ENCODE measurements around the gene SYT12. TPM values are rescaled to one million over a fixed set of nuclear protein-coding genes. Genes with fewer than 3 reads are reported as not detected.
"Not testable (repeated sequence)": the region's sequence is repeated elsewhere in the genome, so short reads cannot be mapped to it uniquely, and the experiment has no call there.

Gene SYT12
- total RNA-seq, 2 donors from 2014 or later = 3.2 to 16.9 TPM

- Histone ChIP-seq H3K4me1 (ENCODE audit: control insufficient read depth in 1 of 2, low read depth in 2 of 2) (peaks cover 0 to 8% of the 10 kb centered on the region in 2 donors), H3K4me3 (no peak overlapping the region), H3K27ac (no peak overlapping the region), H3K27me3 (replicated peaks; ENCODE audit: insufficient read depth) (no peaks in the 10 kb centered on the region), H3K36me3 (no peaks in the 10 kb centered on the region), H3K9me3 (no peaks in the 10 kb centered on the region)
- DNase-seq (ENCODE audit: low spot score) (no peak), ATAC-seq (ENCODE audit: insufficient number of reproducible peaks, low FRiP score, low read depth) (no peak)
- TF ChIP-seq CTCF (IDR thresholded peaks at IDR 0.05) = no peak
Observed at GRCh38 chr11:66999555-66999954, 23.4 kb upstream of the SYT12 start.

GRCh38 chr11:67001332-67001731, 21.6 kb upstream of the SYT12 start:
- Histone ChIP-seq H3K27ac (no peak overlapping the region), H3K9me3 (no peaks in the 10 kb centered on the region), H3K4me3 (no peak overlapping the region), H3K36me3 (no peaks in the 10 kb centered on the region), H3K27me3 (replicated peaks; ENCODE audit: insufficient read depth) (no peaks in the 10 kb centered on the region), H3K4me1 (ENCODE audit: control insufficient read depth in 1 of 2, low read depth in 2 of 2) (peaks cover 0 to 8% of the 10 kb centered on the region in 2 donors)
- DNase-seq (ENCODE audit: low spot score) (no peak), ATAC-seq (ENCODE audit: insufficient number of reproducible peaks, low FRiP score, low read depth) (no peak)
- no peak for TF ChIP-seq CTCF (IDR thresholded peaks at IDR 0.05)

- H3K9me3 ChIP-seq = no peaks in the 10 kb centered on the region
- ATAC-seq (ENCODE audit: insufficient number of reproducible peaks, low FRiP score, low read depth) = no peak
Observed at GRCh38 chr11:67002297-67002913, 20.5 kb upstream of the SYT12 start.

GRCh38 chr11:67002921-67003411, 20.0 kb upstream of the SYT12 start:
- Histone ChIP-seq H3K9me3 (no peaks in the 10 kb centered on the region), H3K36me3 (no peaks in the 10 kb centered on the region), H3K4me3 (no peak overlapping the region), H3K27me3 (replicated peaks; ENCODE audit: insufficient read depth) (no peaks in the 10 kb centered on the region), H3K27ac (no peak overlapping the region), H3K4me1 (ENCODE audit: control insufficient read depth in 1 of 2, low read depth in 2 of 2) (no peaks in the 10 kb centered on the region)
- no peak for ATAC-seq (ENCODE audit: insufficient number of reproducible peaks, low FRiP score, low read depth)
- no peak for TF ChIP-seq CTCF (IDR thresholded peaks at IDR 0.05)
- DNase-seq (ENCODE audit: low spot score) = no peak

More at GRCh38 chr11:67002297-67002913, 20.5 kb upstream of the SYT12 start:
- DNase-seq (ENCODE audit: low spot score) = no peak
- Histone ChIP-seq H3K4me1 (ENCODE audit: control insufficient read depth in 1 of 2, low read depth in 2 of 2) (peaks cover 0 to 1% of the 10 kb centered on the region in 2 donors), H3K27me3 (replicated peaks; ENCODE audit: insufficient read depth) (no peaks in the 10 kb centered on the region), H3K4me3 (no peak overlapping the region), H3K36me3 (no peaks in the 10 kb centered on the region), H3K27ac (no peak overlapping the region)
- no peak for TF ChIP-seq CTCF (IDR thresholded peaks at IDR 0.05)

- not testable (repeated sequence) for H3K36me3 ChIP-seq; H3K9me3 ChIP-seq; H3K27ac ChIP-seq; ATAC-seq (ENCODE audit: insufficient number of reproducible peaks, low FRiP score, low read depth); H3K4me1 ChIP-seq (ENCODE audit: control insufficient read depth in 1 of 2, low read depth in 2 of 2); H3K27me3 ChIP-seq (replicated peaks; ENCODE audit: insufficient read depth); DNase-seq (ENCODE audit: low spot score); H3K4me3 ChIP-seq
Observed at GRCh38 chr11:67005200-67005599, 17.7 kb upstream of the SYT12 start.

Measured in thoracic aorta (tissue), 2 donors.